CD14-positive monocyte (primary cell): ENCODE results near the gene POMGNT2. TPM values are rescaled to one million over a fixed set of nuclear protein-coding genes. Genes with fewer than 3 reads are reported as not detected.

ENCODE experiments used
- DNase-seq, 3 donors: peaks; one replicate each; pipeline ENCODE4 v3.0.0-alpha.2; 2011 to 2022
- H2AFZ ChIP-seq: 2 replicates; pipeline ENCODE4 v1.6.0; 2012; ENCODE audit warnings: mild to moderate bottlenecking, low read depth, low read length, inconsistent platforms; ENCODE audit not compliant: insufficient read depth, poor library complexity, severe bottlenecking
- H3K27ac ChIP-seq, 2 donors: 1 replicate in 1 of 2; 2 replicates in 1 of 2; pipeline ENCODE4 v1.5.1; 2012 to 2013; ENCODE audit warnings: low read length in 2 of 2, control low read depth in 1 of 2, inconsistent platforms in 1 of 2, low read depth in 1 of 2, mild to moderate bottlenecking in 1 of 2
- H3K27me3 ChIP-seq, 2 donors: one replicate each; pipeline versions ENCODE4 v1.6.0 to v1.6.1; 2011 to 2013; ENCODE audit warnings: low read length in 2 of 2; ENCODE audit not compliant: control insufficient read depth in 2 of 2, insufficient read depth in 2 of 2
- H3K36me3 ChIP-seq, 2 donors: replicated peaks in 1 of 2; 1 replicate in 1 of 2; 2 replicates in 1 of 2; pipeline versions ENCODE4 v1.5.1 to v1.6.1; 2012 to 2013; ENCODE audit warnings: low read length in 2 of 2, control low read depth in 1 of 2, inconsistent platforms in 1 of 2, mild to moderate bottlenecking in 1 of 2; ENCODE audit not compliant: insufficient read depth in 2 of 2, control insufficient read depth in 1 of 2
- H3K4me1 ChIP-seq, 2 donors: 1 replicate in 1 of 2; 2 replicates in 1 of 2; pipeline versions ENCODE4 v1.5.1 to v1.6.1; 2012 to 2013; ENCODE audit warnings: low read length in 2 of 2, control low read depth in 1 of 2, inconsistent platforms in 1 of 2, mild to moderate bottlenecking in 1 of 2, moderate library complexity in 1 of 2; ENCODE audit not compliant: insufficient read depth in 2 of 2, control insufficient read depth in 1 of 2
- H3K4me2 ChIP-seq: replicated peaks from 2 replicates; pipeline ENCODE3; 2012; ENCODE audit warnings: low read length, moderate library complexity, mild to moderate bottlenecking; ENCODE audit not compliant: poor library complexity, severe bottlenecking; ENCODE audit errors: extremely low read depth
- H3K4me3 ChIP-seq, 3 experiments: fragments of 200-600 bp in 1 of 3; sonication (generic) in 1 of 3; replicated peaks in 1 of 3; 1 replicate in 2 of 3; 2 replicates in 1 of 3; pipeline ENCODE4 v1.5.1; 2011 to 2013; ENCODE audit warnings: low read length in 3 of 3, mild to moderate bottlenecking in 3 of 3, control low read depth in 2 of 3, low read depth in 2 of 3, inconsistent platforms in 1 of 3, moderate library complexity in 1 of 3
- H3K79me2 ChIP-seq: 2 replicates; pipeline ENCODE4 v1.6.0; 2012; ENCODE audit warnings: mild to moderate bottlenecking, control low read depth, inconsistent platforms, low read length, moderate library complexity; ENCODE audit not compliant: insufficient read depth
- H3K9ac ChIP-seq: 2 replicates; pipeline ENCODE4 v1.6.0; 2017; ENCODE audit warnings: low read length, mild to moderate bottlenecking; ENCODE audit not compliant: insufficient read depth, poor library complexity, severe bottlenecking
- H3K9me3 ChIP-seq, 2 donors: replicated peaks in 1 of 2; 1 replicate in 1 of 2; 2 replicates in 1 of 2; pipeline versions ENCODE4 v1.5.1 to v1.6.1; 2012 to 2013; ENCODE audit warnings: low read length in 2 of 2, control low read depth in 1 of 2; ENCODE audit not compliant: control insufficient read depth in 1 of 2, insufficient read depth in 1 of 2
- H4K20me1 ChIP-seq: 2 replicates; pipeline ENCODE4 v1.6.0; 2012; ENCODE audit warnings: mild to moderate bottlenecking, low read length, control low read depth, moderate library complexity; ENCODE audit not compliant: insufficient read depth
- H3K27ac Mint-ChIP-seq, 7 donors: one replicate each; pipeline ENCODE4 v1.8.0; 2020; ENCODE audit warnings: mild to moderate bottlenecking in 7 of 7, mixed read lengths in 7 of 7, moderate library complexity in 6 of 7, inconsistent platforms in 2 of 7
- H3K27me3 Mint-ChIP-seq, 3 donors: one replicate each; pipeline ENCODE4 v1.8.0; 2021 to 2022; ENCODE audit warnings: low read depth in 3 of 3, mild to moderate bottlenecking in 3 of 3, mixed read lengths in 3 of 3, moderate library complexity in 3 of 3, inconsistent platforms in 1 of 3
- H3K36me3 Mint-ChIP-seq, 2 donors: one replicate each; pipeline ENCODE4 v1.8.0; 2020; ENCODE audit warnings: mixed read lengths in 2 of 2, inconsistent platforms in 1 of 2, mild to moderate bottlenecking in 1 of 2
- H3K4me1 Mint-ChIP-seq: one replicate; pipeline ENCODE4 v1.8.0; 2020; ENCODE audit warnings: mild to moderate bottlenecking, mixed read lengths
- H3K4me3 Mint-ChIP-seq, 2 donors: one replicate each; pipeline ENCODE4 v1.8.0; 2020; ENCODE audit warnings: mild to moderate bottlenecking in 2 of 2, mixed read lengths in 2 of 2, moderate library complexity in 1 of 2
- H3K9me3 Mint-ChIP-seq, 7 donors: one replicate each; pipeline ENCODE4 v1.8.0; 2020 to 2022; ENCODE audit warnings: mixed read lengths in 7 of 7, mild to moderate bottlenecking in 6 of 7, moderate library complexity in 6 of 7, inconsistent platforms in 2 of 7
- WGBS: methylation state at CpG from one replicate; pipeline ENCODE4 v1.1.5; 2013; ENCODE audit warnings: missing lambda C conversion rate; ENCODE audit not compliant: insufficient coverage; 5-methylcytosine and 5-hydroxymethylcytosine counted together
- intact Hi-C, 2 donors: fragments of 100-400 bp; cut with micrococcal nuclease; formaldehyde crosslinking; loops; one replicate each; pipeline versions ENCODE4 v1.15.0 to v1.15.1; 2023
- polyA plus RNA-seq, 3 donors: library from polyadenylated mRNA; depleted of rRNA in 1 of 3; unstranded in 2 of 3; stranded (reverse) in 1 of 3; fragments of 300-500 nt in 2 of 3; fragments of >200 nt in 1 of 3; fragmentation: Illumina TruSeq in 2 of 3; gene quantifications; 1 replicate in 2 of 3; 2 replicates in 1 of 3; pipeline ENCODE4 v1.2.3, GENCODE V29; 2012 to 2021
- TF ChIP-seq, protein P1 (sequence below): fragments of 200-600 bp; IDR thresholded peaks from one replicate; pipeline ENCODE4 v1.8.0; 2022; ENCODE audit warnings: antibody characterized with exemption, mild to moderate bottlenecking

POMGNT2 gene
- polyA plus RNA-seq, 3 donors: 4.3 to 5.1 (median 4.4) TPM

DNA sequence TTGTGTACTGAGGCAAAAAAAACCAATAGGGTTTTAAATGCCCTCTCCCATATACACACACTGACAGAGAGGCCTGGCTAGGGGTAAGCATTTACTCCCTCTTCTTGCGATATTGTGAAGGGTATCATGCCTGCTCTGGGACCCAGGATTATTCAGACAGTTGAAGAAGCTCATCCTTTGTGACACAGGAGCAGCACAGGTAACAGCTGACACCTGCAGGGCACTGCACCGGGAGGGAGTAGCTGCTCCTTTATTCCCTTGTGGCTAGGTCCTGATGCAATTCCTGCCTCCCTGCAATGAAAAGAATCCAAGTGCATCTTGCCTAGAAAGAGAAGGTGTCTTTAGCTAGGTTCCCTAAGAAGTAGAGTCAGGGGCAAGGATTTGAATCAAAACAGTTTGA, 23.4 kb downstream of the POMGNT2 start:
- WGBS: no CpG with 5 or more reads among the region's 2 CpGs
- peaks cover 0 to 13% of the 10 kb centered on the region in 2 donors for H3K36me3 ChIP-seq
- H3K27ac ChIP-seq: no peak overlapping the region
- H3K9me3 Mint-ChIP-seq: peaks cover 3 to 20% (median 7%) of the 10 kb centered on the region in 7 donors
- intact Hi-C loops: no loop called here
- H2AFZ ChIP-seq: no peak overlapping the region
- H3K9me3 ChIP-seq: no peaks in the 10 kb centered on the region
- no peak overlapping the region for H3K4me3 ChIP-seq
- TF ChIP-seq, protein P1, sequence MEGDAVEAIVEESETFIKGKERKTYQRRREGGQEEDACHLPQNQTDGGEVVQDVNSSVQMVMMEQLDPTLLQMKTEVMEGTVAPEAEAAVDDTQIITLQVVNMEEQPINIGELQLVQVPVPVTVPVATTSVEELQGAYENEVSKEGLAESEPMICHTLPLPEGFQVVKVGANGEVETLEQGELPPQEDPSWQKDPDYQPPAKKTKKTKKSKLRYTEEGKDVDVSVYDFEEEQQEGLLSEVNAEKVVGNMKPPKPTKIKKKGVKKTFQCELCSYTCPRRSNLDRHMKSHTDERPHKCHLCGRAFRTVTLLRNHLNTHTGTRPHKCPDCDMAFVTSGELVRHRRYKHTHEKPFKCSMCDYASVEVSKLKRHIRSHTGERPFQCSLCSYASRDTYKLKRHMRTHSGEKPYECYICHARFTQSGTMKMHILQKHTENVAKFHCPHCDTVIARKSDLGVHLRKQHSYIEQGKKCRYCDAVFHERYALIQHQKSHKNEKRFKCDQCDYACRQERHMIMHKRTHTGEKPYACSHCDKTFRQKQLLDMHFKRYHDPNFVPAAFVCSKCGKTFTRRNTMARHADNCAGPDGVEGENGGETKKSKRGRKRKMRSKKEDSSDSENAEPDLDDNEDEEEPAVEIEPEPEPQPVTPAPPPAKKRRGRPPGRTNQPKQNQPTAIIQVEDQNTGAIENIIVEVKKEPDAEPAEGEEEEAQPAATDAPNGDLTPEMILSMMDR: no peak
- H3K9ac ChIP-seq: no peak overlapping the region
- no peak overlapping the region for H3K27ac Mint-ChIP-seq
- no peaks in the 10 kb centered on the region for H3K79me2 ChIP-seq
- H3K4me2 ChIP-seq: no peak overlapping the region
- H3K27me3 Mint-ChIP-seq: peaks cover 0 to 2% (median 0%) of the 10 kb centered on the region in 3 donors
- no peak overlapping the region for H3K4me3 Mint-ChIP-seq
- H3K36me3 Mint-ChIP-seq: peaks cover 8 to 21% of the 10 kb centered on the region in 2 donors
- no peak for DNase-seq
- H4K20me1 ChIP-seq: no peaks in the 10 kb centered on the region
- no peaks in the 10 kb centered on the region for H3K27me3 ChIP-seq
- no peaks in the 10 kb centered on the region for H3K4me1 ChIP-seq
- no peaks in the 10 kb centered on the region for H3K4me1 Mint-ChIP-seq

DNA sequence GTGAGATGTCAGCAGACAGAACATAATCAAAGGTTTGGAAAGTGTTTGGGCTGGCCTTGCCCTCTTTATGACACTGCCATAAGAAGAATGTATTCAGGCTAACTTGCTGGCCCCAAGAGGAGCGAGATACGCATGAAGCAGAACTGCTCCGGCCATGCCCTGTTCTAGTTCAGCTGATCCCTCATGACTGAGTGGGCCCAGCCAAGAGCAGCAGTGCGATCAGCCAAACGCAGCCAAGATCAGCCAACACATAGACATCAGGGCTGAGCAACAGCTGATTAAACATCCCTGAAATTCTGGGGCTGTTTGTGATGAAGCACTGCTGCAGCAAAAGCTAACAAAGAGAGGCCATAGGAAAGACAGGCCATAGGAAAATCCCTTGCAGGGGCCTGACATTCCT, 24.1 kb downstream of the POMGNT2 start:
- WGBS: 95% methylated on average over 5 of the region's 5 CpGs
- Mint-ChIP-seq H3K4me1 (no peaks in the 10 kb centered on the region), H3K9me3 (peaks cover 3 to 20% (median 7%) of the 10 kb centered on the region in 7 donors), H3K4me3 (no peak overlapping the region), H3K27me3 (peaks cover 0 to 2% (median 0%) of the 10 kb centered on the region in 3 donors), H3K27ac (no peak overlapping the region), H3K36me3 (peaks cover 8 to 21% of the 10 kb centered on the region in 2 donors)
- no peaks in the 10 kb centered on the region for H4K20me1 ChIP-seq
- H3K4me1 ChIP-seq: no peaks in the 10 kb centered on the region
- H3K9me3 ChIP-seq: no peaks in the 10 kb centered on the region
- no peak for DNase-seq
- no peak overlapping the region for H3K4me3 ChIP-seq
- intact Hi-C loops: no loop called here
- no peak overlapping the region for H2AFZ ChIP-seq
- no peaks in the 10 kb centered on the region for H3K79me2 ChIP-seq
- H3K36me3 ChIP-seq: peaks cover 0 to 13% of the 10 kb centered on the region in 2 donors
- no peaks in the 10 kb centered on the region for H3K27me3 ChIP-seq
- no peak overlapping the region for H3K9ac ChIP-seq
- TF ChIP-seq, protein P1: no peak
- H3K27ac ChIP-seq: no peak overlapping the region
- H3K4me2 ChIP-seq: no peak overlapping the region
